ENCODE data around the gene USF1.
"Not testable (repeated sequence)": the region's sequence is repeated elsewhere in the genome, so short reads cannot be mapped to it uniquely, and the experiment has no call there.

Gene USF1

GRCh38 chr1:161070761-161071160, 25.0 kb upstream of the USF1 start:
- H3K4me3 ChIP-seq (ENCODE audit: low read length): no peak overlapping the region
- TF ChIP-seq CTCF (conservative IDR thresholded peaks at IDR 0.05; ENCODE audit: low read length): no peak
- DNase-seq (ENCODE audit: low read depth): no peak

- DNase-seq (ENCODE audit: low read depth): no peak
- H3K4me3 ChIP-seq (ENCODE audit: low read length): no peak within 1 kb of the TSS
- no peak for TF ChIP-seq CTCF (conservative IDR thresholded peaks at IDR 0.05; ENCODE audit: low read length)
Measured at GRCh38 chr1:161069731-161070270, 24.0 kb upstream of the USF1 start, which contains the start of gene ARHGAP30. TSS of gene ARHGAP30 (minus strand) at chr1:161069891. CDS start at chr1:161069624, 267 bp downstream.

GRCh38 chr1:161069241-161069640, 23.5 kb upstream of the USF1 start:
- no peak for TF ChIP-seq CTCF (conservative IDR thresholded peaks at IDR 0.05; ENCODE audit: low read length)
- H3K4me3 ChIP-seq (ENCODE audit: low read length): no peak overlapping the region
- DNase-seq (ENCODE audit: low read depth): no peak

GRCh38 chr1:161068306-161069234, 22.8 kb upstream of the USF1 start:
- no peak overlapping the region for H3K4me3 ChIP-seq (ENCODE audit: low read length)
- no peak for DNase-seq (ENCODE audit: low read depth)
- no peak for TF ChIP-seq CTCF (conservative IDR thresholded peaks at IDR 0.05; ENCODE audit: low read length)

- TF ChIP-seq CTCF (conservative IDR thresholded peaks at IDR 0.05; ENCODE audit: low read length): no peak
- DNase-seq (ENCODE audit: low read depth): no peak
- no peak overlapping the region for H3K4me3 ChIP-seq (ENCODE audit: low read length)
Measured at GRCh38 chr1:161066694-161067093, 20.9 kb upstream of the USF1 start.

- DNase-seq (ENCODE audit: low read depth); H3K4me3 ChIP-seq (ENCODE audit: low read length): not testable (repeated sequence)
Measured at GRCh38 chr1:161065681-161066080, 19.9 kb upstream of the USF1 start.

GRCh38 chr1:161063936-161064335, 18.2 kb upstream of the USF1 start:
- H3K4me3 ChIP-seq (ENCODE audit: low read length); DNase-seq (ENCODE audit: low read depth): not testable (repeated sequence)

- no peak for DNase-seq (ENCODE audit: low read depth)
- TF ChIP-seq CTCF (conservative IDR thresholded peaks at IDR 0.05; ENCODE audit: low read length): no peak
Measured at GRCh38 chr1:161061419-161061818, 15.6 kb upstream of the USF1 start.

More at GRCh38 chr1:161061419-161061818, 15.6 kb upstream of the USF1 start:
- no peak overlapping the region for H3K4me3 ChIP-seq (ENCODE audit: low read length)

All from AG10803 (cell line).